GM19193 (cell line): Measurements from ENCODE around the gene STXBP5.

Source experiments
- POLR2A ChIP-seq: IDR thresholded peaks from 4 replicates; pipeline ENCODE4 v1.6.1; 2011; ENCODE audit not compliant: insufficient read depth, insufficient read length; ENCODE audit errors: extremely low read depth

STXBP5 gene

DNA sequence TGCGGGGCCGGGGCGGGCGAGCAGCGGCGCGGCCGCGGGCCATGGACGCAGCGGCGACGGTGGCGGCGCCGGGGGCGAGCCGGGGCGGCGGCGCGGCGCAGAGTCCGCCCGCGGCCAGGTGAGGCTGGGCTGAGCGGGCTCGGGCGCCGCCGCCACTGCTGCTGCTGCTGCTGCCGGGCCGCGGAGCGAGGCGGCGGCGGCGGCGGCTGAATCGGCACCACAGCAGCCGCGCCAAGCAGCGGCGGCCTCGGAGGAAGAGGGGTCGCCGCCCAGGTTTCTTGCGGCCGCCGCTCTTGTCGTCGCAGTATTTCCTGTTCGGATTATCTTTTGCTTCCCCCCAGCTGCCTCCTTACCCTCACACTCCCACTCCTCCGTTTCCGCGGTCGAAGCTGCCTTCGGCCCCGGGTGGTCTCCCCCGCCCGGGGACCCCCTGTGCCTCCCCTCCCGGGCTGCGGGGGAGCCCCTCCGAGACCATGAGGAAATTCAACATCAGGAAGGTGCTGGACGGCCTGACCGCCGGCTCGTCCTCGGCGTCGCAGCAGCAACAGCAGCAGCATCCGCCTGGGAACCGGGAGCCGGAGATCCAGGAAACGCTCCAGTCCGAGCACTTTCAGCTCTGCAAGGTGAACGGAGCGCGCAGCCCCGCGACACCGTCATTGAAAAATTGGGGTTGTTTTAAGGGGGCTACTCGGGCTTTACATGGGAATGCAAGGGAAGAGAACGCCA lies at the start of gene STXBP5:
Gene STXBP5 (plus strand): TSS at position 358 of the 726 bp plus-strand sequence. CDS start 116 bp downstream, at position 474.
- no peak for TF ChIP-seq POLR2A

DNA sequence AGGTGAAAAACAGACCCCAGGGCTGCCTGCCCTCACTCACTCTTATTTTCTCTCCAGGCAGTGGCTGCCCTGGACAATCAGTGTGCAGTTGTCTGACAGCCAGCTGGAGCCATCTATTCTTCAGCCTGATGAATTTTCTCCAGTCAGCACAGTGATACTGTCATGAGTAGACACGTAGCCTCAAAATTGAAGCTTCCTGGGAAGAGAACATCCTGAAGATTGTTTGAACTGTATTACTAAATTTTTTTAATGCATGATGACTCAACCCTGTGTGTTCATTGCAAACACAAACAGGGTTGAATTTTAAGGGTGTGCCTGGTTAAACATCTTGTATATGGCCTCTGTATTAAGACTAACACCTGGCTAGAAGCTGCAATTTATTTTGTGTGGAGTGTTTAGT lies 49.8 kb upstream of the STXBP5 start:
- no peak for TF ChIP-seq POLR2A

DNA sequence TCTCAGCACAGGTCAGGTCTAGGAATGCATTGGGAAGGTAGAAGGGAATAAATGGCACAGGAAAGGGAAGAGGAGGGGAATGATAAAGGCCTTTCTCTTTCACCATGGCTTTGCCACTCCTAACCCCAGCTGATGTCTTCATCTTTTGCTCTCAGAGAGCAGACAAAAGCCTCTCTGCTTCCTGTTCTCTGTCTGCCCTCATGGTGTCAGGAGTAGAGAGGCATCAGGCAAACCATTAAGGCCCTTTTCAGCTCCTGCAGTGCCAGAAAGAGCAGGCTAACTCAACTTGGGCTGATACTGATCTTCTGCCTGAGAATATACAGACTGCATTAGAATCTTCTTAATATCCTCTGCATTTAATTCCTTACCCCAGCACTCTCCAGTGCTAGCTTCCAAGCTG lies 48.0 kb upstream of the STXBP5 start:
- TF ChIP-seq POLR2A: no peak

DNA sequence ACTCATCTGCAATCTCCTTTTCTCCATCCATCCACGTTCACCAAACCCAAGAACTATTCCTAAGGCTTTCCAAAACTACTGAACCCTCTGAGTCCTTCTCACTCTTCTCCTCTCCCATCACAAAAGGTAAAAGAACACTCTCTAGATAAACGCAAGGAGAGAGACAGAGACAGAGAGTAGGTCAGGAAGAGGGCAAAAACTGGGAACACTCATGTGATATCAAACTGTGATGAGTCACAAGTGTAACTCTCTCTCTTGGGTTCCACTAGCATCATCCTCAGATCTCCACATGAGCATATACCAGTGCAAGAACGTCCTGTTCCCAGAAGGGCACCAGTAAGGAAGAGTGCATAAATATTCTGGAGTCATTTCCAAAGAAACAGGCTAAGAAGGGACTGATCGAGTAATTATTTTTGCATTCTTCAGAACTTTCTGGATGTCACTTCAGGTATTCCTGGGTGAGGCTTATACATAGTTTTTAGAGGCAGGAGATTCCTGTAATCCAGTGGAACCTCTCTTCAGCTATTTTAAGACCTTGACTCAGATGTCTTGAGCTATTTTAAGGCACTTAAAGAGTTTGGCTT lies 47.3 kb upstream of the STXBP5 start:
- no peak for TF ChIP-seq POLR2A

DNA sequence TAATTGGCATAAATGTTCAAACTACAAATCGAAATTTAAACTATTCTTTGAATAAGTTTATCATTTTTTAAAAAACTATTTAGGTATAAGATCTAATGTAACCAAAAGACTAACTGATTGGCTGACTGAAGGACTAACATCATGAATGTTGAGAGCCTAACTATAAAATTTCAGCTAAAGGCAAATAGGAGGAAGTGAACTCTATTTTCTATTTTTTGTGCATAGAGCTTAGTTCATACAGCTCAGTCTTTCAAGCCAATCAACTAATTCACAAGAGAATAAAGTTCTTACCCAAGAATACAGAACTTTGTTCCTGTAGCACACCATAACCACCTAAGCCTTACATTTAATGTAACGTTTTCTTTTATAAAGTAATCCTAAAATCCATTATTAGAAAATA lies 46.3 kb upstream of the STXBP5 start:
- no peak for TF ChIP-seq POLR2A

DNA sequence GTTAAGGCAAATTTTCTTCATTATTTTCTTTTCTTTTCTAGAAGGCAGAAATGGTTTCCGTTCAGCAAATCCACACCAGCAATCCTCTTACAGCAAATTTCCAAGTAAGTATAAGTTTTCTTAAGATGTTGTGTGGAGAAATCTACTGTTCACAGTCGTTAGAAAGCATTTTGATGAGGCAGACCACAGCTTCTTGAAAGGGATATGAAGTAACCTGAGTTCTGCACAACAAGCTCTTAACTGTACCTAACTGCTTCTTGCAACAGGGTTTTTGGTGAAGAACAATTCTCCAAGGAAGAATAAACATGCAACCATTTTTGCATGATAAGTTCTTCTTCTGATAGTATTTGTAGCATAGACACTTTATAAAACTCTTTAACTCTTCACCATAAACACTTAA lies 45.3 kb upstream of the STXBP5 start:
- TF ChIP-seq POLR2A: no peak

DNA sequence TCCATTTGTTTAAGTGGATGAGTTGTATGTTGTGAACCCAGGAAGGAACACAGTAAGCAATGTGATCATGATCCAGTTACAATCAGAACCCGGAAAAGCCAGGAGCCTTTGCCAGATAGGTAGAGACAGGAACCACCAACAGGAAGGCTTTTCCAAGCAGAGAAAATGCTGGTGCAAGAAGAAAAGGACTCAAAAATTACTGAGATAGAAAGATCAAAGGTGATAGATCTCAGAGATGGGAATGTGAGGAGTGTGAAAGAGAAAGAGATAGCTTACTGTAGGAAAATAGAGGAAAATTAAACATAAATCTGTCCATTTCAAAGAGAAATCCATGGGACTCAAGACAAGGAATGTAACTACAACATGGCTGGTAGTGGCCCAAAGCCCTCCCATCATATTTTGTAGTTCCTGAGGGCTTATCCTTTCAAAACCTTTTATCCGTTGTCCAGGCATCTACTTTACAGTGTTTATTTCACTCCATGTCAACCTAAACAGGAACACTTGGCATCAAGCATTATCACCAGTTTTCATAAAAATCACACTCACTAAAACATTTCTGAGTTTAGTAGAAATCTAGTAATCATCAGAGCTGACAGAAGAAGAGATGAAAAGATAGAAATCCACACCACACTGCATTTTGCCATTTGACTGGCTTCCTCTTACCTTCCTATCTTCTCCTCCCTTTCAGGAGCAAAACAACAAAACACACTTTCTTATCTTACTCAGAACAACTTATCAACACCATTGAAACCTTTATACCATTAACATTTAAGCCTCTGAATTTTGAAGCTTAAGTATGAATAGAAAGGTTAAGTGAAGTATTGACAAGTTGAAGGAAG lies 44.5 kb upstream of the STXBP5 start:
- TF ChIP-seq POLR2A: no peak

DNA sequence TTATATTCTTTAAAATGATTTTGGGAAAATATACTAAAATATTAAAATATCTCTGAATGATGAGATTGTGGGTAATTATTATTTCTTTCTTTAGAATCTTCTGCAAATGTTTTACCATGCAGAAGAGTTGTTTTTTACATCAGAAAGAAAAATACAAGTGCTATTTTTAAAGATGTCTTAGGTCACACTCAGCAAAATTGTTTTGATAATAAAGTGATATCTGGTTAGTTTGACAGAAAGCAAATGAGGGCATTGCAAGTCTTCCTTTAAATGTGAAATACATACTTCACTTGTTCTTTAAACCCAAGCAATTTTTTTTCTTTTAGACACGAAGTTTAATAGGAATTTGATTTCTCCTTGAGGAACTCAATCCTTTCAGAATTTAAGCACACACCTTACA lies 43.6 kb upstream of the STXBP5 start:
- no peak for TF ChIP-seq POLR2A

DNA sequence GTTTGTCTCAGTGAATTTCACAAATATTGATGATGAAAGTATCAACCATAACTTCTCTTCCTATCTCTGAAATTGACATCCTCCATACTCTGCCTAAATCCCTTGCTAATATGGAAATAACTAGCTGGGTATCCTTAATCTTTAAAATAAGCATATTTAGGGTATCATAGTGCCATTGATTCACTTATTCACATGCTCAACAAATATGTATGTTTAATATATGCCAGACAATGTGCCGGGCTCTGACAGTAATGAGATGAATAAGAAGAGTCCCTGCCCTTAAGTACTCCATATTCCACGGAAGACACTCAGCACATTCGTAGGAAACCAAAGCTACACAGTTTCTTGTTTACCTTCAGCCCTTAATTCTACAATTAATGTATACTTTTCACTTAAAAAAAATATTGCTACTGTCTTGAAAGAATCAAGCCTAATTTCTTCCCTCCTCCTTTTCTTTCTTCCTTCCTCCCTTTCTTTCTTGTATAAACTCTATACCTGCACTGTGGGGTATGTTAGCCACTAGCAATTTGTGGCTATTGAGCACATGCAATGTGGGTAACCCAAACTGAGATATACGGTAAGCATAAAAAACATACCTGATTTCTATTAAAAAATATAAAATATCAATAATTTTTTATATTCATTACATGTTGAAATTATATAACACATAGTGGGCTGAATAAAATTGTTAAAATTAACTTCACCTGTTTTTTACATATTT lies 42.8 kb upstream of the STXBP5 start:
- TF ChIP-seq POLR2A: no peak

DNA sequence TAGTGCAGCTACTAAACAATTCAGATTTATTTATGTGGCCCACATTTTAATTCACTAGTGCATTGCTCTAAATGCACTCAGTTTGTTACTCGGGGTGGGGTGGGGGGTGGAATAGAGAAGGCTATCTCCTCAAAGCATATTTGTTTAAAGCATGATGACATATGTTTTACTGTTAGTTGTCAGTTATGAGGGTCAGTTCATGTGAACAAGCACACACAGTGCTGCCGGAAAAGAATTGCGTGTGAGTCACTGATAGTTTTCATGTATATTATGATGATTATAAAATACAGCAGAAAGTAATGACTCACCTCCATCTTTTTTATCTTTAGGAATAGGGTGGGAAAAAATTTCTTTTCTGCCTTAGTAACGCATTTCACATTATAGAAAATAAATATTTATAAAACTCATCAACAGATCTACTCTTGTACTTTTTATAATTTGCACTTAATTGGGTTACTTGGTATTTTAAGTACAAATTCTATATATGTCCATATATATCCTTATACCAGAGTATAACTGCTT lies 42.2 kb upstream of the STXBP5 start:
- TF ChIP-seq POLR2A: no peak

DNA sequence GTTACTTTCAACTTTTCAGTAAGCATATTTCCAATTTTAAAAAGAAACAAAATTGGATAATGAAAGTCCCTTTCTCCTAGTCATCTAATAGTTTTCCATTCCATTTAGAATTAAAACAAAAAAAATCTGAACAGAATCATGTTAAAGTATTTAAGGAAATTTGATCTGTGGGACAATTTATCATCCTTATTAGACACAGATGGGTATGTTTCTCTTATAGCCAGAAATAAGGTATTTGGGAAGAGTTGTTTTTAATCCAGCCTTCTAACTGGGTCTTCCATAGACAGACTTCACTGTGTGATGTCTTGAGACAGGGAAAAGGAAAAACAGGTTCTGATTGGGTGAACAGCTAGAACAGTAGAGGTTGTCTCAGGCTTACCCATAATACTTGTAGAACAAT lies 39.5 kb upstream of the STXBP5 start:
- TF ChIP-seq POLR2A: no peak

DNA sequence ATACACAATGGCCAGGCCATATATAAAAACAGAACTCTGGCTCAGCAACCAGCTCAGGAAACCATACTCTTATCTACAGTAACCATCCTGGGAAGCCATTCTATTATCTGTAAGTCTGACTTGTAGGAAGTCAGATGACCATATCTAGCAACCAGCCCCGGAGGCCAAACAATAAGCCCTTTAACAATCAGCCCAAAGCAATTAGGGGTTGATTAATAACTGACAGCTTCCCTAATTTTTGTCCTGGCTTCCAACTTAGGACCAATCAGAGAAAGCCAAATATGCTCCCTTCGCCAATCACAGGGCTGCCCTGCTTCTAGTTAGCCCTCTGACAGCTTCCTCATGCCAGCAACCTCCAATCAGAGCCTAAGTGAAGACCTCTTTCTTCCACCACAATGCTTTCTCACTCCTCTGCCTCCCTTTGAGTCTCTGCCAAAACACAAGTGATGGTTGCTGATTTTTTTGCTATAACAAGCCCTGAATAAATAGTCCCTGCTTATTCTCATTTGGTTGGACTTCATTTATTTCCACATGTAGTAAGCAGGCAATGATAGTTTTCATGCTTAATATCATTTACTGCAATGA lies 37.8 kb upstream of the STXBP5 start:
- TF ChIP-seq POLR2A: no peak

DNA sequence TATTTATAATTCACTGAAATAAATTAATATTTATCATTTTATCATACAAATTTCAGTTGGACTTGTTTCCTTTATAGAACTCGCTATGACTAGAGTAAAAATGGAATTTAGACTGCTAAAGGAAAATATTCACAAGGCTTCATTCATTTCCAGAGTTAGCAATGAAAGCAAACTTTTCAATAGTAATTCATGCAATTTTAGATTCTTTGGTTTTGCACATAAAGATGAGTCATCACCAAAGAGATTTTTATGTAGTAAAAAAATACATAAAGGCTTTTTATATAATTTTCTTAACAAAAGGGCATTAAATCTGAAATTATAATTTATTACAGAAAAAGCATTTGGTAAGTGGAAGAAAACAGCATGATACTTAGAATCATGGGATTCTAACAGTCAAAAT lies 37.2 kb upstream of the STXBP5 start:
- no peak for TF ChIP-seq POLR2A

DNA sequence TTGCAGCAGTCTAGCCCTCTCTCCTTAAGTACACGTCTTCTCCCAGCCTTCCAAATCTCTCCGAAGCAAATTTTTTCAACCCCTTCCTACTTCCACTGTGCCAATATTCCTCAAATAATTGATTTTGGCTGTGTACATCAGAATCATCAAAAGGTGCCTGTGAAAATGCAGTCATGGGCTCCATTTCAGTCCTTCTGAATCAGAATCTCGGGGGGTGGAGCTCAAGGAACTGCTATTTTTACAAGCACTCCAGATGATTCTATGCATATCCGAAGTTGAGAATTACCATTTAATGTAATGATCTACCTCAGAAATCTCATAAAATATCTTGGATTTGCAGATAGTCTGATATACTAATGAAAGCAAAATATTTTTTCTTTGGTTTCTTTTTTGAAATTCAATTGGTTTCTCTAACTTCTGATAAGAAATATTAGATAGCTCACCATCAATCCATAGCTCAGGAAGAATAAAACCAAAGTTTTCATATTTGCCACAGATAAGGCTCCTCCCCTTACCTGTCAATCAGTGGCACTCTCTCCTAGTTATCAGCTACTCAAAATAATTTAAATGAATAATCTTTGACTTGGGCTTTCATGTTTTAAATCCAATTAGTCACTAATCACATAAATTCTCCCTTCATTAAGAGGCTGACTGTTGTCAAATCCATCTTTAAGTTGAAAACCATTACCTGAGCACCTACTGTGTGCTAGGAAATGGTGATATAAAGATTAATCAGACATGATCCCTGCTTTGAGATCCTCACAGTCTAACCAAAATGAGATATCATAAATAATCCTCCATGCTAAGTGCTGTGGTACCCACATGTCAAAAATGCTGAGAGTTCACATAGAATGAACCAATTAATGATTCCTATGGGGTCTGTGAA lies 36.4 kb upstream of the STXBP5 start:
- no peak for TF ChIP-seq POLR2A

DNA sequence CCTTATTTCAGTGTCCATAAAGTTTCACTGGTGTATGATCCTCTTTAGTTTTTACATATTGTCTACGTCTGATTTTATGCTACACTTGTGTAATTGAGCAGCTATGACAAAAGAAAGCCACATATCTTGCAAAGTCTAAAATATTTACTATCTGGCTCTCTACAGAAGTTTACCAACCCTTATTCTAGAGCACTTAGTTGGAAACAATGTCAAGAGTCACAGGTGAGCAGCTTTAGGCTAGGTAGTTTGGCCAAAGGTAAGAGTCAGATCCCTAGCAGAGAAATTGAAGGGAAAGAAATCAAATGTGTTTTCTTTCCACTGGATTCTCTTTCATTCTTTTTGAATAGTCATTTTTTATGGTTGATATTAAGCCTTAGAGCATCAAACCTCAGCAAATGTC lies 34.7 kb upstream of the STXBP5 start:
- no peak for TF ChIP-seq POLR2A
